H1 (cell line): ENCODE results near the gene ADCY9.

Experiments used
- EZH2 ChIP-seq: fragments of 200-600 bp; sonication (generic); IDR thresholded peaks from 2 replicates; pipeline ENCODE4 v1.7.1; 2012; ENCODE audit warnings: low read depth, mild to moderate bottlenecking, moderate library complexity, low read length, inconsistent platforms; ENCODE audit not compliant: severe bottlenecking
- SIX5 ChIP-seq: IDR thresholded peaks from 2 replicates; pipeline ENCODE4 v1.6.1; 2011; ENCODE audit warnings: mild to moderate bottlenecking, low read depth, low read length
- USF2 ChIP-seq: IDR thresholded peaks from 2 replicates; pipeline ENCODE4 v1.6.1; 2011; ENCODE audit warnings: low read length, improper control_type of control experiment

- TF ChIP-seq SIX5 (no peak), USF2 (no peak), EZH2 (no peak)
Observed at GRCh38 chr16:3953728-3954410, 162.4 kb downstream of the ADCY9 start.
